Right lobe of liver (tissue), 6 donors: ENCODE results near the gene ROBO2. TPM values are rescaled to one million over a fixed set of nuclear protein-coding genes. Genes with fewer than 3 reads are reported as not detected.

Experiments used
- ATAC-seq, 4 donors: fragments of 200-7000 bp; cut with Tn5 transposase; one replicate each; pipeline ENCODE4 v1.9.1; 2020; ENCODE audit warnings: mild to moderate bottlenecking in 4 of 4, moderate library complexity in 4 of 4
- DNase-seq, 3 donors: peaks; one replicate each; pipeline ENCODE4 v3.0.0-alpha.2; 2020
- H3K27ac ChIP-seq, 3 donors: fragments of 200-600 bp; one replicate each; pipeline ENCODE4 v1.8.0; 2022
- H3K27me3 ChIP-seq, 2 donors: fragments of 200-600 bp; one replicate each; pipeline ENCODE4 v1.8.0; 2022
- H3K36me3 ChIP-seq, 4 donors: fragments of 200-600 bp; sonication (generic) in 1 of 4; one replicate each; pipeline versions ENCODE4 v1.5.1 to v1.8.0; 2017 to 2022; ENCODE audit warnings: control low read depth in 1 of 4
- H3K4me1 ChIP-seq, 4 donors: fragments of 200-600 bp; sonication (generic) in 1 of 4; one replicate each; pipeline versions ENCODE4 v1.5.1 to v1.8.0; 2017 to 2022; ENCODE audit warnings: control low read depth in 1 of 4
- H3K4me3 ChIP-seq, 3 donors: fragments of 200-600 bp; one replicate each; pipeline ENCODE4 v1.8.0; 2022
- H3K9me3 ChIP-seq, 4 donors: fragments of 200-600 bp; sonication (generic) in 1 of 4; one replicate each; pipeline versions ENCODE4 v1.5.1 to v1.8.0; 2017 to 2022; ENCODE audit warnings: control low read depth in 1 of 4
- CTCF ChIP-seq, 4 donors: fragments of 200-600 bp in 3 of 4; fragments of 450-650 bp in 1 of 4; IDR thresholded peaks; one replicate each; pipeline versions ENCODE4 v1.5.1 to v1.8.0; 2016 to 2022; ENCODE audit warnings: antibody characterized with exemption in 4 of 4, mild to moderate bottlenecking in 2 of 4
- POLR2A ChIP-seq: fragments of 450-650 bp; IDR thresholded peaks from one replicate; pipeline ENCODE4 v1.6.1; 2017; ENCODE audit warnings: antibody characterized with exemption, mild to moderate bottlenecking
- WGBS: methylation state at CpG from one replicate; pipeline ENCODE4 v1.1.6; 2018; ENCODE audit warnings: low coverage, low lambda C conversion rate; ENCODE audit not compliant: insufficient coverage; ENCODE audit errors: missing lambda C conversion rate; 5-methylcytosine and 5-hydroxymethylcytosine counted together
- intact Hi-C, 2 donors: fragments of 100-400 bp; cut with DNase I; formaldehyde crosslinking; loops; one replicate each; pipeline versions ENCODE4 v1.11.2 to v1.14.1; 2022
- small RNA-seq, 2 experiments: library from RNA; depleted of rRNA; stranded (forward); fragments of <200 nt; gene quantifications; one replicate each; pipeline ENCODE3, GENCODE V24; 2016
- total RNA-seq, 6 experiments: library from RNA; depleted of rRNA in 2 of 6; stranded (reverse); fragments of >200 nt in 2 of 6; fragmentation: NEBNext Ultra II Directional in 3 of 6; extraction: Animal tissue kit (Norgen Biotek cat#: 25700) in 3 of 6; gene quantifications; one replicate each; pipeline versions ENCODE4 v1.1.0 to v1.2.4, GENCODE V29; 2016 to 2023
- donor health status: DM: no; HTN: yes; CAD: no.
- donor health status: DM: no; HTN: no; CAD: no.
- donor health status: DM: no; HTN: no; CAD: no.
- donor health status: DM: no; HTN: yes; CAD: no.
- donor health status: DM: no; HTN: yes; CAD: no.

ROBO2 gene
- total RNA-seq, 6 experiments from 2014 or later = 0.07 to 1.7 (median 0.67) TPM

- Histone ChIP-seq H3K4me1 (no peaks in the 10 kb centered on the region), H3K27me3 (no peaks in the 10 kb centered on the region), H3K4me3 (no peak overlapping the region), H3K36me3 (no peaks in the 10 kb centered on the region), H3K9me3 (no peaks in the 10 kb centered on the region), H3K27ac (no peak overlapping the region)
- intact Hi-C loops = no loop called here
- no peak for TF ChIP-seq POLR2A
- no peak for TF ChIP-seq CTCF (IDR thresholded peaks at IDR 0.05)
- whole genome bisulfite sequencing = 48% methylated on average over 2 of the region's 2 CpGs
- DNase-seq = no peak
- no peak for ATAC-seq
Measured at GRCh38 chr3:77693147-77693546, 653.2 kb downstream of the ROBO2 start.

GRCh38 chr3:77699125-77699691 lies 659.3 kb downstream of the ROBO2 start:
- Histone ChIP-seq H3K4me3 (no peak overlapping the region), H3K36me3 (no peaks in the 10 kb centered on the region)
- TF ChIP-seq POLR2A = no peak
- TF ChIP-seq CTCF (IDR thresholded peaks at IDR 0.05) = no peak

More at GRCh38 chr3:77699125-77699691, 659.3 kb downstream of the ROBO2 start:
- ATAC-seq = no peak
- no peaks in the 10 kb centered on the region for H3K4me1 ChIP-seq
- no peaks in the 10 kb centered on the region for H3K9me3 ChIP-seq
- H3K27me3 ChIP-seq = no peaks in the 10 kb centered on the region
- WGBS = 49% methylated on average over 3 of the region's 3 CpGs
- no peak for DNase-seq
- H3K27ac ChIP-seq = no peak overlapping the region
- intact Hi-C loops = no loop called here

Small RNAs within 50 kb of the gene (small RNA-seq; reads per million reads assigned to genes)
- gene RNU6-386P = 0 reads per million in 2 experiments
